Measurements from ENCODE around the gene KLHL10. TPM values are rescaled to one million over a fixed set of nuclear protein-coding genes. Genes with fewer than 3 reads are reported as not detected.
A peak's percentile ranks its signal among the peaks of the same experiment; 100 is the strongest.

Gene KLHL10
- total and polyA plus RNA-seq, 2 of the 13 experiments (the other 11 are each of a cell fraction or from before 2014, with no cell fraction given) = 0.04 to 0.08 TPM

- TF ChIP-seq, protein P1, sequence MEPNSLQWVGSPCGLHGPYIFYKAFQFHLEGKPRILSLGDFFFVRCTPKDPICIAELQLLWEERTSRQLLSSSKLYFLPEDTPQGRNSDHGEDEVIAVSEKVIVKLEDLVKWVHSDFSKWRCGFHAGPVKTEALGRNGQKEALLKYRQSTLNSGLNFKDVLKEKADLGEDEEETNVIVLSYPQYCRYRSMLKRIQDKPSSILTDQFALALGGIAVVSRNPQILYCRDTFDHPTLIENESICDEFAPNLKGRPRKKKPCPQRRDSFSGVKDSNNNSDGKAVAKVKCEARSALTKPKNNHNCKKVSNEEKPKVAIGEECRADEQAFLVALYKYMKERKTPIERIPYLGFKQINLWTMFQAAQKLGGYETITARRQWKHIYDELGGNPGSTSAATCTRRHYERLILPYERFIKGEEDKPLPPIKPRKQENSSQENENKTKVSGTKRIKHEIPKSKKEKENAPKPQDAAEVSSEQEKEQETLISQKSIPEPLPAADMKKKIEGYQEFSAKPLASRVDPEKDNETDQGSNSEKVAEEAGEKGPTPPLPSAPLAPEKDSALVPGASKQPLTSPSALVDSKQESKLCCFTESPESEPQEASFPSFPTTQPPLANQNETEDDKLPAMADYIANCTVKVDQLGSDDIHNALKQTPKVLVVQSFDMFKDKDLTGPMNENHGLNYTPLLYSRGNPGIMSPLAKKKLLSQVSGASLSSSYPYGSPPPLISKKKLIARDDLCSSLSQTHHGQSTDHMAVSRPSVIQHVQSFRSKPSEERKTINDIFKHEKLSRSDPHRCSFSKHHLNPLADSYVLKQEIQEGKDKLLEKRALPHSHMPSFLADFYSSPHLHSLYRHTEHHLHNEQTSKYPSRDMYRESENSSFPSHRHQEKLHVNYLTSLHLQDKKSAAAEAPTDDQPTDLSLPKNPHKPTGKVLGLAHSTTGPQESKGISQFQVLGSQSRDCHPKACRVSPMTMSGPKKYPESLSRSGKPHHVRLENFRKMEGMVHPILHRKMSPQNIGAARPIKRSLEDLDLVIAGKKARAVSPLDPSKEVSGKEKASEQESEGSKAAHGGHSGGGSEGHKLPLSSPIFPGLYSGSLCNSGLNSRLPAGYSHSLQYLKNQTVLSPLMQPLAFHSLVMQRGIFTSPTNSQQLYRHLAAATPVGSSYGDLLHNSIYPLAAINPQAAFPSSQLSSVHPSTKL (CRISPR knock-in tag; IDR thresholded peaks at IDR 0.05) = peak; percentile 43
- TF ChIP-seq ZNF615 (CRISPR knock-in tag; IDR thresholded peaks at IDR 0.05; ENCODE audit: borderline replicate concordance) (no peak), ZNF263 (CRISPR knock-in tag; IDR thresholded peaks at IDR 0.05) (peak; percentile 94), RBFOX2 (IDR thresholded peaks at IDR 0.05; ENCODE audit: low read depth, low read length) (no peak), SALL1 (CRISPR knock-in tag; IDR thresholded peaks at IDR 0.05) (peak; percentile 74), ZNF792 (CRISPR knock-in tag; IDR thresholded peaks at IDR 0.05) (no peak), PBX2 (CRISPR knock-in tag; IDR thresholded peaks at IDR 0.05) (no peak), POLR2AphosphoS2 (IDR thresholded peaks at IDR 0.05; ENCODE audit: low read depth, low read length) (no peak), ZIK1 (CRISPR knock-in tag; IDR thresholded peaks at IDR 0.05; ENCODE audit: borderline replicate concordance, low read depth) (0 out of 2 replicates have a peak, but pooled peaks have one; percentile 4), SIX4 (CRISPR knock-in tag; IDR thresholded peaks at IDR 0.05) (no peak), CHD4 (IDR thresholded peaks at IDR 0.05; ENCODE audit: borderline replicate concordance, low read length) (no peak), SP1 (IDR thresholded peaks at IDR 0.05) (no peak), SP1 (CRISPR knock-in tag; IDR thresholded peaks at IDR 0.05) (peak; percentile 22; the same call in 1 of the 2 replicates), ZNF567 (CRISPR knock-in tag; IDR thresholded peaks at IDR 0.05; ENCODE audit: borderline replicate concordance) (no peak), ARNT2 (CRISPR knock-in tag; IDR thresholded peaks at IDR 0.05; ENCODE audit: low read depth) (peak; percentile 41; the same call in 1 of the 2 replicates), SIX1 (CRISPR knock-in tag; IDR thresholded peaks at IDR 0.05; ENCODE audit: borderline replicate concordance) (no peak), NR2F1 (CRISPR knock-in tag; IDR thresholded peaks at IDR 0.05) (peak; percentile 72 to 77; a peak in 3 of 4 replicates), ZBTB14 (CRISPR knock-in tag; IDR thresholded peaks at IDR 0.05) (no peak)
- TF ChIP-seq, protein P2, sequence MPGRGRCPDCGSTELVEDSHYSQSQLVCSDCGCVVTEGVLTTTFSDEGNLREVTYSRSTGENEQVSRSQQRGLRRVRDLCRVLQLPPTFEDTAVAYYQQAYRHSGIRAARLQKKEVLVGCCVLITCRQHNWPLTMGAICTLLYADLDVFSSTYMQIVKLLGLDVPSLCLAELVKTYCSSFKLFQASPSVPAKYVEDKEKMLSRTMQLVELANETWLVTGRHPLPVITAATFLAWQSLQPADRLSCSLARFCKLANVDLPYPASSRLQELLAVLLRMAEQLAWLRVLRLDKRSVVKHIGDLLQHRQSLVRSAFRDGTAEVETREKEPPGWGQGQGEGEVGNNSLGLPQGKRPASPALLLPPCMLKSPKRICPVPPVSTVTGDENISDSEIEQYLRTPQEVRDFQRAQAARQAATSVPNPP (CRISPR knock-in tag; IDR thresholded peaks at IDR 0.05) = 0 out of 2 replicates have a peak, but pooled peaks have one; percentile 28
- TF ChIP-seq, protein P3, sequence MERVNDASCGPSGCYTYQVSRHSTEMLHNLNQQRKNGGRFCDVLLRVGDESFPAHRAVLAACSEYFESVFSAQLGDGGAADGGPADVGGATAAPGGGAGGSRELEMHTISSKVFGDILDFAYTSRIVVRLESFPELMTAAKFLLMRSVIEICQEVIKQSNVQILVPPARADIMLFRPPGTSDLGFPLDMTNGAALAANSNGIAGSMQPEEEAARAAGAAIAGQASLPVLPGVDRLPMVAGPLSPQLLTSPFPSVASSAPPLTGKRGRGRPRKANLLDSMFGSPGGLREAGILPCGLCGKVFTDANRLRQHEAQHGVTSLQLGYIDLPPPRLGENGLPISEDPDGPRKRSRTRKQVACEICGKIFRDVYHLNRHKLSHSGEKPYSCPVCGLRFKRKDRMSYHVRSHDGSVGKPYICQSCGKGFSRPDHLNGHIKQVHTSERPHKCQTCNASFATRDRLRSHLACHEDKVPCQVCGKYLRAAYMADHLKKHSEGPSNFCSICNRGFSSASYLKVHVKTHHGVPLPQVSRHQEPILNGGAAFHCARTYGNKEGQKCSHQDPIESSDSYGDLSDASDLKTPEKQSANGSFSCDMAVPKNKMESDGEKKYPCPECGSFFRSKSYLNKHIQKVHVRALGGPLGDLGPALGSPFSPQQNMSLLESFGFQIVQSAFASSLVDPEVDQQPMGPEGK (CRISPR knock-in tag; IDR thresholded peaks at IDR 0.05) = peak; percentile 87
These were observed 36.8 kb upstream of the KLHL10 start (continued) for GRCh38 chr17:41800601-41801373.
